Hepatocyte (in vitro differentiated cells): ENCODE measurements around the gene TULP4.

ENCODE experiments used
- EZH2phosphoT487 ChIP-seq: fragments of 200-600 bp; sonication (generic); IDR thresholded peaks from one replicate; pipeline ENCODE4 v1.6.1; 2018; ENCODE audit warnings: antibody characterized with exemption, mild to moderate bottlenecking, low read depth, moderate library complexity; ENCODE audit not compliant: unreplicated experiment, severe bottlenecking
- TF ChIP-seq, protein P1 (sequence below): fragments of 200-600 bp; sonication (generic); IDR thresholded peaks from 2 replicates; pipeline ENCODE4 v1.5.1; 2016; ENCODE audit warnings: antibody characterized with exemption, mild to moderate bottlenecking; ENCODE audit not compliant: poor library complexity

DNA sequence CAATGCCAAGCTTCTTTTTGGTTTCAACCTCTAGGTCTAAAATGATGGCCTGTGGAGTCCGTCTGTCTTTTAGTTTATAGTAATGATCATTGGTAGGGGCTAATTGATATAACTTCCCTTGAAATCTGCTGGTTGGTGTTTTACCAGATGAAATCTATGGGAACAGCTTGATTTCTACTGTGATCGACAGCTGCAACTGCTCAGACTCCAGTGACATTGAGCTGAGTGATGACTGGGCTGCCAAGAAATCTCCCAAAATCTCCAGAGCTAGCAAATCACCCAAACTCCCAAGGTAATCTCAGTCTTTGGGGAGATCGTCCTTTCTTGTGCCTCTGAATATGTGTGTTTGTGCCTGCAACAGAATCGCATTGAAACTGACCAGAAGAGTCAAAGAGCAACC is 177.2 kb downstream of the TULP4 start:
- TF ChIP-seq EZH2phosphoT487 = no peak
- TF ChIP-seq, protein P1, sequence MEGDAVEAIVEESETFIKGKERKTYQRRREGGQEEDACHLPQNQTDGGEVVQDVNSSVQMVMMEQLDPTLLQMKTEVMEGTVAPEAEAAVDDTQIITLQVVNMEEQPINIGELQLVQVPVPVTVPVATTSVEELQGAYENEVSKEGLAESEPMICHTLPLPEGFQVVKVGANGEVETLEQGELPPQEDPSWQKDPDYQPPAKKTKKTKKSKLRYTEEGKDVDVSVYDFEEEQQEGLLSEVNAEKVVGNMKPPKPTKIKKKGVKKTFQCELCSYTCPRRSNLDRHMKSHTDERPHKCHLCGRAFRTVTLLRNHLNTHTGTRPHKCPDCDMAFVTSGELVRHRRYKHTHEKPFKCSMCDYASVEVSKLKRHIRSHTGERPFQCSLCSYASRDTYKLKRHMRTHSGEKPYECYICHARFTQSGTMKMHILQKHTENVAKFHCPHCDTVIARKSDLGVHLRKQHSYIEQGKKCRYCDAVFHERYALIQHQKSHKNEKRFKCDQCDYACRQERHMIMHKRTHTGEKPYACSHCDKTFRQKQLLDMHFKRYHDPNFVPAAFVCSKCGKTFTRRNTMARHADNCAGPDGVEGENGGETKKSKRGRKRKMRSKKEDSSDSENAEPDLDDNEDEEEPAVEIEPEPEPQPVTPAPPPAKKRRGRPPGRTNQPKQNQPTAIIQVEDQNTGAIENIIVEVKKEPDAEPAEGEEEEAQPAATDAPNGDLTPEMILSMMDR = no peak
